AG09309 (cell line): Measurements from ENCODE around the gene SRSF3.

Experiments
- DNase-seq: peaks from one replicate; pipeline ENCODE4 v3.0.0-alpha.2; 2010; ENCODE audit warnings: low read depth
- H3K4me3 ChIP-seq: 2 replicates; pipeline ENCODE4 v1.5.1; 2011; ENCODE audit warnings: mild to moderate bottlenecking, low read depth, low read length, moderate library complexity; ENCODE audit not compliant: control insufficient read depth
- TF ChIP-seq, protein P1 (sequence below): IDR thresholded peaks from 2 replicates; pipeline ENCODE4 v1.5.1; 2011; ENCODE audit warnings: mild to moderate bottlenecking, low read depth, low read length, inconsistent platforms; ENCODE audit not compliant: insufficient read depth, control insufficient read depth; ENCODE audit errors: missing control alignments

The SRSF3 gene

DNA sequence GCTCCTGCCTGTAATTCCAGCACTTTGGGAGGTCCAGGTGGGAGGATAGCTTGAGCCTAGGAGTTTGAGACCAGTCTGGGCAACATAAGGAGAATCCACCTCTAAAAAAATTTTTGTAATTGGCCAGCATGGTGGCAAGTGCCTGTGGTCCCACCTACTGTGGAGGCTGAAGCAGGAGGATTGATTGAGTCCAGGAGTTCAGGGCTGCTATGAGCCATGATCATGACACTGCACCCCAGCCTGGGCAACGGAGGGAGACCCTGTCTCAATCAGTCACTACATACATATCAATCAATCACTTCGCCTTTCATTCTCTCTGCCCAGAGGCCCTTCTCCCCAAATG, 45.8 kb upstream of the SRSF3 start:
- no peak for DNase-seq
- TF ChIP-seq, protein P1, sequence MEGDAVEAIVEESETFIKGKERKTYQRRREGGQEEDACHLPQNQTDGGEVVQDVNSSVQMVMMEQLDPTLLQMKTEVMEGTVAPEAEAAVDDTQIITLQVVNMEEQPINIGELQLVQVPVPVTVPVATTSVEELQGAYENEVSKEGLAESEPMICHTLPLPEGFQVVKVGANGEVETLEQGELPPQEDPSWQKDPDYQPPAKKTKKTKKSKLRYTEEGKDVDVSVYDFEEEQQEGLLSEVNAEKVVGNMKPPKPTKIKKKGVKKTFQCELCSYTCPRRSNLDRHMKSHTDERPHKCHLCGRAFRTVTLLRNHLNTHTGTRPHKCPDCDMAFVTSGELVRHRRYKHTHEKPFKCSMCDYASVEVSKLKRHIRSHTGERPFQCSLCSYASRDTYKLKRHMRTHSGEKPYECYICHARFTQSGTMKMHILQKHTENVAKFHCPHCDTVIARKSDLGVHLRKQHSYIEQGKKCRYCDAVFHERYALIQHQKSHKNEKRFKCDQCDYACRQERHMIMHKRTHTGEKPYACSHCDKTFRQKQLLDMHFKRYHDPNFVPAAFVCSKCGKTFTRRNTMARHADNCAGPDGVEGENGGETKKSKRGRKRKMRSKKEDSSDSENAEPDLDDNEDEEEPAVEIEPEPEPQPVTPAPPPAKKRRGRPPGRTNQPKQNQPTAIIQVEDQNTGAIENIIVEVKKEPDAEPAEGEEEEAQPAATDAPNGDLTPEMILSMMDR, result no peak
- no peak overlapping the region for H3K4me3 ChIP-seq

DNA sequence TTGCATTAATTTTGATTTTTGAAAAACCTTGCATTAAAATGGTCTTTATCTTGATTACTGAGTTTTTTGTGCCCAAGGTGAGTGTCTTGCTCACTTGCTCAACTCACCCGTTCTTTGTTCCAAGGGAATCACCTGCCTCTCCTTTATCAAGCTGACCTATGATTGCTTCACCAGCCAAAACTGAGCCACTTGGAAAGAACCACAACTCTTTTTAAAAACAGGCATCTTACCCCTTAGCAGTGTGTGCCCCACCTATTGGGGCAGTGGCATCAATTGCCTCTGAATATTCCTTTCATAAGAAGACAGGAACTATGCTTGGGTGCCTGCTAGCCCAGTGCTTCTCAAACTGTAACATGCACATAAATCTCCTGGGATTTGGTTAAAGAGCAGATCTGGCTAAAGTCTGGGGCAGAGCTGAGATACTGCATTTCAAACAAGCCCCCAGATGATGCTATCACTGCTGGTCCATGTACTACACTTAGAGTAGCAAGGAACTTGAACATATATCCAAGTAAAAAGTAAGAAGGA, 43.6 kb upstream of the SRSF3 start:
- TF ChIP-seq, protein P1, result no peak
- H3K4me3 ChIP-seq, result no peak overlapping the region
- DNase-seq, result no peak

DNA sequence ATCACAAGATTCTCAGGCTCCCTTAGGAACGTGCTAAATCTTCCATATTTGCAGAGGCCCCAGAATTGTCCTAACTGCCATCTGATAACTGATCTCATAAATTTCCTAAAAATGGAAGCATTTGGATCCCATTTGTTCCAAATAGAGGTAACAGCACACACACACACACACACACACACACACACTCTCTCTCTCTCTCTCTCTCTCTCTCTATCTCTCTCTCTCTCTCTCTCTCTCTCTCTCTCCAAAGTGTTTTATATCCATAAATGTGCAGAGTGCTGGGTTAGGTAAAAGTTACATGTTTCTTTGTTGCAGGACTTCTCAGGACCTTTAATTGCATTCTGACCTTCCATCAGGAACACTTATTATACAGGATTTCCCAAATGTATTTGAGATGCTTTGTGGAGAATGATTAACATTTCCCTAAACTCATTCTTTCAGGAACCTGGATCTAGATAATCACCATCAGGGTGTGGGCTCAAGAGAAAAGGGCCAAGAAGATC, 38.4 kb upstream of the SRSF3 start:
- DNase-seq, result no peak
- TF ChIP-seq, protein P1, result no peak

GRCh38 chr6:36556281-36556680, 37.9 kb upstream of the SRSF3 start:
- TF ChIP-seq, protein P1, result no peak
- DNase-seq, result no peak
- no peak overlapping the region for H3K4me3 ChIP-seq

More for the DNA sequence above, 38.4 kb upstream of the SRSF3 start:
- H3K4me3 ChIP-seq, result no peak overlapping the region

GRCh38 chr6:36559011-36559793, 35.0 kb upstream of the SRSF3 start:
- H3K4me3 ChIP-seq, result no peak overlapping the region
- DNase-seq, result no peak
- TF ChIP-seq, protein P1, result no peak

DNA sequence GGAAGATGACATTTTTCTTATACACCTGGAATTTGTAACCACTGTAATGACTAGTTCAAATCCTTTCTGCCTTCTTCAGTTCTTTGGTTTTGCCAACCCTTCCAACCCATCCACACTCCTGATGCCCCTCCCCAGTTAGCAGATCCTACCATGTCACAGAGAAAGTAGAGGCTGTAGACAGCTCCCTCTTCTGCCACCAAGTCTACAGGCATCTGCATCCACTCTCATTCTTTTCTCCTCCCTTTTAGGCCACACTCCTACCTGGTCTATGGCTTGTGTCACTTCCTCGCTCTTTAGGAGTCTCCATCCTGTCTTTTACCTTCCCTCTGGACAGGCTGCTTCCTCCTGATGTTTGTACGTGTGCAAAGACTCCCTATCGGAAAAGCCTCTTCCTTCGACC, 33.3 kb upstream of the SRSF3 start:
- TF ChIP-seq, protein P1, result no peak
- H3K4me3 ChIP-seq, result no peak overlapping the region
- DNase-seq, result no peak
